Spinal cord (tissue), 10 donors: ENCODE measurements around the gene PGM1. TPM values are rescaled to one million over a fixed set of nuclear protein-coding genes. Genes with fewer than 3 reads are reported as not detected.

Experiments
- DNase-seq, 6 donors: peaks; one replicate each; pipeline versions ENCODE4 v3.0.0 to v3.0.0-alpha.2; 2013 to 2015; ENCODE audit warnings: low spot score in 6 of 6, low read depth in 4 of 6
- H3K27ac ChIP-seq: one replicate; pipeline ENCODE4 v1.5.1; 2013; ENCODE audit warnings: low read depth, low read length, control low read depth
- H3K27me3 ChIP-seq: one replicate; pipeline ENCODE4 v1.6.1; 2013; ENCODE audit warnings: low read length; ENCODE audit not compliant: control insufficient read depth, insufficient read depth
- H3K36me3 ChIP-seq: one replicate; pipeline ENCODE4 v1.6.1; 2013; ENCODE audit warnings: low read length; ENCODE audit not compliant: control insufficient read depth, insufficient read depth
- H3K4me1 ChIP-seq: one replicate; pipeline ENCODE4 v1.6.1; 2013; ENCODE audit warnings: low read length; ENCODE audit not compliant: control insufficient read depth, insufficient read depth
- H3K4me3 ChIP-seq: one replicate; pipeline ENCODE4 v1.5.1; 2013; ENCODE audit warnings: low read depth, low read length, control low read depth
- H3K9me3 ChIP-seq: one replicate; pipeline ENCODE4 v1.6.1; 2013; ENCODE audit warnings: low read length; ENCODE audit not compliant: control insufficient read depth, insufficient read depth
- WGBS: methylation state at CpG from one replicate; pipeline ENCODE4 v1.1.5; 2013; ENCODE audit warnings: missing lambda C conversion rate; ENCODE audit not compliant: insufficient coverage; 5-methylcytosine and 5-hydroxymethylcytosine counted together
- polyA plus RNA-seq, 2 donors: library from polyadenylated mRNA; unstranded; fragments of 120-200 nt; gene quantifications; one replicate each; pipeline ENCODE4 v1.2.1, GENCODE V29; 2013; ENCODE audit not compliant: insufficient read length in 2 of 2
- small RNA-seq: library from RNA; depleted of rRNA; stranded (forward); fragments of <200 nt; gene quantifications from one replicate; pipeline ENCODE3, GENCODE V24; 2014; ENCODE audit warnings: low replicate concordance
- total RNA-seq, 2 donors: library from RNA; depleted of rRNA in 1 of 2; stranded (reverse); fragments of 120-200 nt in 1 of 2; fragments of >200 nt in 1 of 2; gene quantifications; one replicate each; pipeline versions ENCODE4 v1.2.3 to v1.2.4, GENCODE V29; 2013 to 2014
- donor health status: healthy.

Gene PGM1
- total and polyA plus RNA-seq, 4 donors, result 41.3 to 58.3 (median 47.9) TPM

GRCh38 chr1:63693944-63694571, 100.8 kb downstream of the PGM1 start:
- H3K36me3 ChIP-seq, result no peaks in the 10 kb centered on the region
- WGBS, result 83% methylated on average over 1 of the region's 2 CpGs
- no peaks in the 10 kb centered on the region for H3K4me1 ChIP-seq
- no peak for DNase-seq
- no peak overlapping the region for H3K27ac ChIP-seq
- no peaks in the 10 kb centered on the region for H3K9me3 ChIP-seq
- H3K4me3 ChIP-seq, result no peak overlapping the region
- H3K27me3 ChIP-seq, result no peaks in the 10 kb centered on the region

- peaks cover 4% of the 10 kb centered on the region for H3K4me1 ChIP-seq
- peak in 1 of 6 donors; percentile 27 for DNase-seq
- H3K36me3 ChIP-seq, result no peaks in the 10 kb centered on the region
- no peak overlapping the region for H3K27ac ChIP-seq
- WGBS, result 91% methylated on average over 5 of the region's 13 CpGs
- H3K9me3 ChIP-seq, result no peaks in the 10 kb centered on the region
- H3K27me3 ChIP-seq, result no peaks in the 10 kb centered on the region
- H3K4me3 ChIP-seq, result no peak overlapping the region
These were observed 105.0 kb downstream of the PGM1 start for GRCh38 chr1:63698001-63698838.

GRCh38 chr1:63701187-63701586, 108.0 kb downstream of the PGM1 start:
- Histone ChIP-seq H3K36me3 (no peaks in the 10 kb centered on the region), H3K4me3 (no peak overlapping the region), H3K4me1 (peaks cover 7% of the 10 kb centered on the region), H3K27ac (no peak overlapping the region), H3K27me3 (no peaks in the 10 kb centered on the region), H3K9me3 (no peaks in the 10 kb centered on the region)
- WGBS, result 71% methylated on average over 6 of the region's 6 CpGs
- no peak for DNase-seq

GRCh38 chr1:63703701-63704107, 110.5 kb downstream of the PGM1 start:
- Histone ChIP-seq H3K27ac (no peak overlapping the region), H3K4me3 (no peak overlapping the region), H3K27me3 (no peaks in the 10 kb centered on the region), H3K36me3 (no peaks in the 10 kb centered on the region), H3K9me3 (no peaks in the 10 kb centered on the region), H3K4me1 (peaks cover 7% of the 10 kb centered on the region)
- WGBS, result 28% methylated on average over 3 of the region's 8 CpGs
- peak in 3 of 6 donors; percentile 23 to 86 (median 36) for DNase-seq

- no peaks in the 10 kb centered on the region for H3K9me3 ChIP-seq
- WGBS, result 72% methylated on average over 2 of the region's 3 CpGs
- H3K27me3 ChIP-seq, result no peaks in the 10 kb centered on the region
- DNase-seq, result no peak
- no peaks in the 10 kb centered on the region for H3K36me3 ChIP-seq
- no peak overlapping the region for H3K27ac ChIP-seq
- H3K4me1 ChIP-seq, result peaks cover 7% of the 10 kb centered on the region
- no peak overlapping the region for H3K4me3 ChIP-seq
These were observed 111.2 kb downstream of the PGM1 start for GRCh38 chr1:63704443-63704842.

- no peaks in the 10 kb centered on the region for H3K36me3 ChIP-seq
- H3K4me1 ChIP-seq, result peaks cover 7% of the 10 kb centered on the region
- H3K27ac ChIP-seq, result no peak overlapping the region
- WGBS, result 87% methylated on average over 6 of the region's 6 CpGs
- no peak for DNase-seq
- no peak overlapping the region for H3K4me3 ChIP-seq
- H3K27me3 ChIP-seq, result no peaks in the 10 kb centered on the region
- no peaks in the 10 kb centered on the region for H3K9me3 ChIP-seq
These were observed 111.9 kb downstream of the PGM1 start for GRCh38 chr1:63705078-63705477.

- no peaks in the 10 kb centered on the region for H3K36me3 ChIP-seq
- no peaks in the 10 kb centered on the region for H3K9me3 ChIP-seq
These were observed 116.1 kb downstream of the PGM1 start for GRCh38 chr1:63709267-63709828.

More at GRCh38 chr1:63709267-63709828, 116.1 kb downstream of the PGM1 start:
- no peak for DNase-seq
- H3K4me3 ChIP-seq, result no peak overlapping the region
- H3K27me3 ChIP-seq, result no peaks in the 10 kb centered on the region
- no peaks in the 10 kb centered on the region for H3K4me1 ChIP-seq
- WGBS, result no CpG with 5 or more reads among the region's 9 CpGs
- no peak overlapping the region for H3K27ac ChIP-seq

Small RNA genes within 50 kb of the gene (small RNA-seq; reads per million reads assigned to genes)
- not detected for gene RF02105
- not detected for gene RF02106
- gene RF02107, result not detected
- not detected for gene RF02108
- not detected for gene RF02109
- not detected for gene RF02110

Other genes starting within 250 kb of the PGM1 start
- gene ALG6, start 225.8 kb upstream of the PGM1 start, total RNA-seq, result 10 to 100 TPM; 19.2 to 41.4 TPM
- 10 to 100 TPM; 19.4 to 24.3 TPM for gene ALG6, start 225.8 kb upstream of the PGM1 start, polyA plus RNA-seq
- gene ITGB3BP, start 70.2 kb upstream of the PGM1 start, total RNA-seq, result 10 to 100 TPM; 31.7 to 32.2 TPM
- 10 to 100 TPM; 25.0 to 29.1 TPM for gene ITGB3BP, start 70.2 kb upstream of the PGM1 start, polyA plus RNA-seq
- gene EFCAB7, start 69.9 kb upstream of the PGM1 start, total RNA-seq, result 10 to 100 TPM; 22.5 to 32.3 TPM
- 10 to 100 TPM; 21.4 to 22.0 TPM for gene EFCAB7, start 69.9 kb upstream of the PGM1 start, polyA plus RNA-seq
- 10 to 100 TPM; 11.7 to 16.5 TPM for gene ROR1, start 180.6 kb downstream of the PGM1 start, total RNA-seq
- 1 to 10 TPM; 4.0 to 4.1 TPM for gene ROR1, start 180.6 kb downstream of the PGM1 start, polyA plus RNA-seq